CD4-positive, alpha-beta memory T cell (primary cell): ENCODE results near the gene OTX1. TPM values are rescaled to one million over a fixed set of nuclear protein-coding genes. Genes with fewer than 3 reads are reported as not detected.

Experiments
- CTCF ChIA-PET: fragments of 350-600 bp; sonication (Branson Sonifier 250); formaldehyde crosslinking; loops from one replicate; lab custom pipeline; 2021; ENCODE audit warnings: inconsistent platforms; ENCODE audit not compliant: partially characterized antibody; lab: Charles Lee
- POLR2A ChIA-PET: fragments of 350-600 bp; sonication (Branson Sonifier 250); formaldehyde crosslinking; loops from one replicate; lab custom pipeline; 2021; ENCODE audit not compliant: partially characterized antibody; lab: Charles Lee
- DNase-seq, 5 donors: peaks; one replicate each; pipeline versions ENCODE4 v3.0.0 to v3.0.0-alpha.2; 2020 to 2022; ENCODE audit warnings: mixed read lengths in 1 of 5
- H3K27ac ChIP-seq: one replicate; pipeline ENCODE4 v1.7.0; 2013; ENCODE audit warnings: low read depth, low read length
- H3K27me3 ChIP-seq: 2 replicates; pipeline ENCODE4 v1.7.0; 2013; ENCODE audit warnings: mild to moderate bottlenecking, low read length, moderate library complexity; ENCODE audit not compliant: insufficient read depth
- H3K36me3 ChIP-seq: 2 replicates; pipeline ENCODE4 v1.7.0; 2013; ENCODE audit warnings: mild to moderate bottlenecking, low read length, moderate library complexity; ENCODE audit not compliant: insufficient read depth
- H3K4me1 ChIP-seq: 2 replicates; pipeline ENCODE4 v1.7.0; 2013; ENCODE audit warnings: mild to moderate bottlenecking, low read length, moderate library complexity; ENCODE audit not compliant: insufficient read depth
- H3K4me3 ChIP-seq, 2 donors: one replicate each; pipeline ENCODE4 v1.7.0; 2013; ENCODE audit warnings: low read length in 2 of 2, mild to moderate bottlenecking in 1 of 2
- H3K9me3 ChIP-seq, 2 donors: one replicate each; pipeline ENCODE4 v1.7.0; 2013; ENCODE audit warnings: low read length in 2 of 2, control low read depth in 1 of 2; ENCODE audit not compliant: control insufficient read depth in 1 of 2
- H3K27ac Mint-ChIP-seq, 7 donors: one replicate each; pipeline ENCODE4 v1.8.0; 2020 to 2021; ENCODE audit warnings: mixed read lengths in 7 of 7, mild to moderate bottlenecking in 6 of 7, inconsistent platforms in 3 of 7, moderate library complexity in 3 of 7
- H3K27me3 Mint-ChIP-seq, 2 donors: one replicate each; pipeline ENCODE4 v1.8.0; 2020 to 2021; ENCODE audit warnings: mixed read lengths in 2 of 2
- H3K36me3 Mint-ChIP-seq, 2 donors: one replicate each; pipeline ENCODE4 v1.8.0; 2020 to 2021; ENCODE audit warnings: mixed read lengths in 2 of 2, inconsistent platforms in 1 of 2, mild to moderate bottlenecking in 1 of 2
- H3K4me1 Mint-ChIP-seq, 4 donors: one replicate each; pipeline ENCODE4 v1.8.0; 2020 to 2021; ENCODE audit warnings: mixed read lengths in 4 of 4, mild to moderate bottlenecking in 1 of 4
- H3K4me3 Mint-ChIP-seq, 8 donors: one replicate each; pipeline ENCODE4 v1.8.0; 2020 to 2021; ENCODE audit warnings: mixed read lengths in 8 of 8, mild to moderate bottlenecking in 7 of 8, moderate library complexity in 6 of 8, inconsistent platforms in 3 of 8
- H3K9me3 Mint-ChIP-seq, 8 donors: one replicate each; pipeline ENCODE4 v1.8.0; 2020 to 2021; ENCODE audit warnings: mixed read lengths in 8 of 8, mild to moderate bottlenecking in 5 of 8, inconsistent platforms in 3 of 8, moderate library complexity in 1 of 8
- intact Hi-C: fragments of 100-400 bp; cut with micrococcal nuclease; formaldehyde crosslinking; loops from one replicate; pipeline ENCODE4 v1.15.1; 2023
- polyA plus RNA-seq, 2 donors: library from polyadenylated mRNA; unstranded; fragments of 300-500 nt; fragmentation: Illumina TruSeq; gene quantifications; one replicate each; pipeline ENCODE4 v1.2.3, GENCODE V29; 2021
- total RNA-seq, 2 experiments: library from RNA; stranded (reverse); gene quantifications; one replicate each; pipeline ENCODE4 v1.2.3, GENCODE V29; 2021

OTX1 gene
- not detected for total RNA-seq
- not detected for polyA plus RNA-seq

DNA sequence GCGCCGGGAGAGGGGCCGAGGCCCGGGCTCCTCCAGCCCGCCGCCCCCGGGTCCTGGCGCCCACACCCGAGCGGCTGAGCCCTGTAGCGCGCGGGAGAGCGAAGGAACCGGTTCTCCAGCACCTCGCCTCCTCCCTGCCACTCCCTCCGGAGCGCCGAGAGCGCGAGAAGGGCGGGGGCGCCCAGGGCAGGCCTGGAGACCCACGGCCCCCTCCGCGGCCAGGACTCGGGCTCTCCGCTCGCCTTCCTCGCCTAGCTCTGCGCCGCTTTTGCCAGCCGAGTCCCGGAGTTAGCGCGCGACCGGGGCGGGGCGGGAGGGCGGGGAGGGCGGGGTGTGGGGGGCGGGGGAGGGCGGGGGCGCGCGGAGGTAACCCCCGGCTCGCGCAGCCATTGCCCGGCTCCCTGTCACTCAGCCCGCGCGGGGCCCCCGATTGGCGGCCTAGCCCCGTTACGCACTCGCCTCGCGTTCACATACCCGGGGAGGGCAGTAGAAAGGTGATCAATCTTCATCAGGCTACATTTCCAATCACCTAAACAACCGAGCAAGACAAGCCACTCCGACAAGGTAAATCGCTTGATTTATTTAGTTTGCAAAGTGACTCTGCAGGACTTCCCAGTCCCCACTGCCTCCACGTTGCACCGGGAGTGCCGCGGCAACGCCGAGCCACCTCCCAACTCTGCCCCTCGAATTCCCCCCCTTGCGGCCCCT, at the start of gene OTX1:
TSS of gene OTX1 (plus strand) at position 497 of the 708 bp plus-strand sequence. CDS start 2,161 bp downstream, outside the sequence.
- peaks cover 69% of the 10 kb centered on the region for H3K4me1 ChIP-seq
- peak within 1 kb of the TSS; percentile 81 to 92 (median 88) for H3K4me3 Mint-ChIP-seq
- ChIA-PET CTCF (no interaction called here), POLR2A (no interaction called here)
- H3K4me3 ChIP-seq: peak within 1 kb of the TSS; percentile 29 to 41
- H3K4me1 Mint-ChIP-seq: peaks cover 26 to 71% (median 56%) of the 10 kb centered on the region in 4 donors
- intact Hi-C loops: no loop called here
- no peaks in the 10 kb centered on the region for H3K36me3 ChIP-seq
- peaks cover 0 to 10% (median under 1%) of the 10 kb centered on the region in 8 donors for H3K9me3 Mint-ChIP-seq
- peak in 1 of 5 donors; percentile 31 for DNase-seq
- H3K27ac ChIP-seq: no peak within 1 kb of the TSS
- peaks cover 6 to 9% of the 10 kb centered on the region in 2 donors for H3K36me3 Mint-ChIP-seq
- peak within 1 kb of the TSS in 1 of 7 donors; percentile 21 for H3K27ac Mint-ChIP-seq
- no peaks in the 10 kb centered on the region for H3K9me3 ChIP-seq
- peaks cover 19% of the 10 kb centered on the region for H3K27me3 ChIP-seq
- H3K27me3 Mint-ChIP-seq: peaks cover 59 to 64% of the 10 kb centered on the region in 2 donors

DNA sequence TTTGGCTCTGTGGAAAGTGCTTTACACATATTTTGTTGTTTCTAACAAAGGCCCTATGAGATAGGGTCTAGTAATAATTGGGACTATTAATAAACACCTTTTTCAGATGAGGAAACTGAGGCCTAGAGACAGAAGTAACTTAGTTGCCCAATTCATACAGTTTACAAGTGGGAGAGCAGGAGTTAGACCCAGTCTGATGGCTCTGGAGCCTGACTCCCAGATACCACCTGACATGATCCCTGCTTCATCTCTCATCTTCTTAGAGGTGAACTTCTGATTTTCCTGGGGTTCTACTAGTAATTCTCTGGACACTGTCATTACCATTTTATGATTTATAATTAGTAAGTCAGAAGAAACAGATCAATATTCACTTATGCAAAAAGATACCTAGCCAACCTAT, 49.1 kb upstream of the OTX1 start:
- ChIA-PET POLR2A (no interaction called here), CTCF (no interaction called here)
- no peak overlapping the region for H3K4me3 Mint-ChIP-seq
- no peak overlapping the region for H3K27ac Mint-ChIP-seq
- H3K36me3 Mint-ChIP-seq: peaks cover 24 to 48% of the 10 kb centered on the region in 2 donors
- Histone ChIP-seq H3K27me3 (no peaks in the 10 kb centered on the region), H3K4me3 (no peak overlapping the region), H3K4me1 (no peaks in the 10 kb centered on the region), H3K36me3 (peaks cover under 1% of the 10 kb centered on the region), H3K27ac (no peak overlapping the region), H3K9me3 (no peaks in the 10 kb centered on the region)
- no peaks in the 10 kb centered on the region for H3K27me3 Mint-ChIP-seq
- DNase-seq: no peak
- peaks cover 0 to 1% (median 0%) of the 10 kb centered on the region in 4 donors for H3K4me1 Mint-ChIP-seq
- intact Hi-C loops: no loop called here
- no peaks in the 10 kb centered on the region for H3K9me3 Mint-ChIP-seq

DNA sequence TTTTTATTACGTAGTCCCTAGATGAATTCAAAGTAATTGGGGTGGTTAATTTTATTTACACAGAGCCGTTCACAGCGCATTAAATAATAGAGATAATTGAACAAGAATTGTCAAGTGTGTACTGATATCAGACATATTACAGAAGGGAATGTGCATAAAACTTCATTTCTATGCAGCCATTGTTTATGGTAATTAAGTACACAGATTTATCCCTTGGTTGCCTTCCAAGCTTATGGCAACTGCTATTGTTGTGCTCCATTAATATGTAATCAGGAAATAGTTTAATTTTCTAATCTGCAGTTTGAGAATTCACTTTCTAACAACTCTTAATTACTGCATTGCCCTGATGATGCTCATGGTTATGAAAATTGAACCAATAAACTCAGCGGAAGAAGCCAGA, 47.3 kb upstream of the OTX1 start:
- Histone ChIP-seq H3K9me3 (no peaks in the 10 kb centered on the region), H3K27ac (no peak overlapping the region), H3K4me3 (no peak overlapping the region), H3K27me3 (no peaks in the 10 kb centered on the region), H3K36me3 (no peaks in the 10 kb centered on the region), H3K4me1 (no peaks in the 10 kb centered on the region)
- no peaks in the 10 kb centered on the region for H3K4me1 Mint-ChIP-seq
- H3K27ac Mint-ChIP-seq: no peak overlapping the region
- H3K4me3 Mint-ChIP-seq: no peak overlapping the region
- no peak for DNase-seq
- CTCF ChIA-PET: no interaction called here
- no peaks in the 10 kb centered on the region for H3K9me3 Mint-ChIP-seq
- POLR2A ChIA-PET: no interaction called here
- no peaks in the 10 kb centered on the region for H3K27me3 Mint-ChIP-seq
- peaks cover 19 to 41% of the 10 kb centered on the region in 2 donors for H3K36me3 Mint-ChIP-seq
- intact Hi-C loops: no loop called here

DNA sequence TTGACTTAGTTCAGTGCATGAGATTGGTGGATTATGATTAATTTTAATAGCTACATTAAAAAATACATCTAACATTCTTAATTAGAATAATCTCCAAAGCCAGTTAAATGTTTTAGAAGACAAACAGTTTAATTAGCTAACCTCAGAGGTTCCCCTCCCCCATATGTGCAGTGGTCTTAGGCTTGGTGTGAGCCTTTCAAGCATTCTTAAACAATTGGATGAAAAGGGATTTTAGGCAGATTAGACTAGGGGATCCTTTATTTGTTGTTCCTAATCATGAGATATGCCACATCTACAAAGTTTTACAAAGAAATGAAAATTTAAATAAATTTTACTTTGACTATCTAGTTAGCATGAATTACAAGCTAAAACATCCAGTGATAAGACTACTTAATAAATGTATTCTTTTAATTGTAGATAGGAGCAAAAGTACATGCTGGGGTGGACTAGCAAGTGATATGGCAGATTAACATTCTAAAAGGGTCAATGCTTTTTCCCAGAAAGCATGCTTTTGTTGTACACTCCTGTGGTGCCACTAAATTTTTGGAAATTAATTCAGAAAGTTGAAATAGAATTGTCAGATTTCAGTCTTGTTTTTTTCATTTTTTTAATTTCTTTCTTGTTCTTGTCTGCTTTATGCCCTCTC, 42.7 kb upstream of the OTX1 start:
- no peak overlapping the region for H3K4me3 Mint-ChIP-seq
- CTCF ChIA-PET: no interaction called here

DNA sequence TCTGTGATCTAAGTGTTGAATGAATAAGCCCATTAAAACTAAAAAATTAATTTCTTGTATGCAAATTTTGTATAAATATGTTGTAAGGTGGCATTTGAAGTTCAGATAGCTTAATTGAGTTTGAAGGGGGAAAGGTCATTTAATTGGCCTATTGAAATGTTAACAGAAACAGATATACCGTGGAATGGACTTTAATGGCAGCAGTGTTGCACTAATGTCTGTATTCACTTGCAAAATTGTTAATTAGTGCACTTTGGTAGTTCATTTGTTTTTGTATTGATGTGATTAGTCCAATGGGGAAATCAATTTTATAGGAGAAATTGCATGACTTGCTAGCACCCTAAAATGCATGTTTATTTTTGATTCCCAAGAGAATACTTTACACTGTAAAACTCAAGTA, 41.8 kb upstream of the OTX1 start:
- Mint-ChIP-seq H3K4me3 (no peak overlapping the region), H3K9me3 (no peaks in the 10 kb centered on the region), H3K27ac (no peak overlapping the region), H3K36me3 (peaks cover 18 to 30% of the 10 kb centered on the region in 2 donors), H3K4me1 (no peaks in the 10 kb centered on the region), H3K27me3 (no peaks in the 10 kb centered on the region)
- Histone ChIP-seq H3K4me1 (no peaks in the 10 kb centered on the region), H3K27me3 (no peaks in the 10 kb centered on the region), H3K9me3 (no peaks in the 10 kb centered on the region), H3K27ac (no peak overlapping the region), H3K36me3 (no peaks in the 10 kb centered on the region), H3K4me3 (no peak overlapping the region)
- ChIA-PET CTCF (no interaction called here), POLR2A (no interaction called here)
- DNase-seq: no peak
- intact Hi-C loops: no loop called here

More for the DNA sequence above, 42.7 kb upstream of the OTX1 start:
- no peaks in the 10 kb centered on the region for H3K27me3 Mint-ChIP-seq
- H3K4me1 Mint-ChIP-seq: no peaks in the 10 kb centered on the region
- Histone ChIP-seq H3K4me3 (no peak overlapping the region), H3K36me3 (no peaks in the 10 kb centered on the region), H3K27me3 (no peaks in the 10 kb centered on the region), H3K27ac (no peak overlapping the region), H3K4me1 (no peaks in the 10 kb centered on the region), H3K9me3 (no peaks in the 10 kb centered on the region)
- no peak overlapping the region for H3K27ac Mint-ChIP-seq
- no peak for DNase-seq
- H3K9me3 Mint-ChIP-seq: no peaks in the 10 kb centered on the region
- H3K36me3 Mint-ChIP-seq: peaks cover 12 to 26% of the 10 kb centered on the region in 2 donors
- POLR2A ChIA-PET: no interaction called here
- intact Hi-C loops: no loop called here

DNA sequence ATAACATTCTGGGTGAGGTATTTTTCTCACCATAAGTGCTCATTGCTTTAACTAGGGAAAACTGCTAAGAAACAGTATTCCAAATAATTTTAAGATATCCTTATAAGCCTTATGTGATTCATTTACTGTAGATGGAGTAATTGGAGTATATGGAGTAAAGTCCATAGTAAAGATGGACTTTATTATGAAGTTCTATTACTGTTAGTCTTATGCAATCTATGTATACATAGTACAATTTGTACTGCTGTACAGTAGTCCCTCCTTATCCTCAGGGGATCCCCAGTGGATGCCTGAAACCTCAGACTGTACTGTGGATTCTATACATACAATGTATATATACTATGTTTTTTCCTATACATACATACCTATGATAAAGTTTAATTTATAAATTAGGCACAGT, 41.1 kb upstream of the OTX1 start:
- H3K4me3 ChIP-seq: no peak overlapping the region
- H3K27me3 Mint-ChIP-seq: no peaks in the 10 kb centered on the region
- H3K27ac ChIP-seq: no peak overlapping the region
- ChIA-PET CTCF (no interaction called here), POLR2A (no interaction called here)
- H3K27ac Mint-ChIP-seq: no peak overlapping the region
- H3K36me3 ChIP-seq: no peaks in the 10 kb centered on the region
- H3K4me1 Mint-ChIP-seq: no peaks in the 10 kb centered on the region
- no peaks in the 10 kb centered on the region for H3K9me3 ChIP-seq
- no peak overlapping the region for H3K4me3 Mint-ChIP-seq
- H3K27me3 ChIP-seq: no peaks in the 10 kb centered on the region
- H3K36me3 Mint-ChIP-seq: peaks cover 15 to 31% of the 10 kb centered on the region in 2 donors
- no peaks in the 10 kb centered on the region for H3K4me1 ChIP-seq
- no peak for DNase-seq
- no peaks in the 10 kb centered on the region for H3K9me3 Mint-ChIP-seq
- intact Hi-C loops: no loop called here

DNA sequence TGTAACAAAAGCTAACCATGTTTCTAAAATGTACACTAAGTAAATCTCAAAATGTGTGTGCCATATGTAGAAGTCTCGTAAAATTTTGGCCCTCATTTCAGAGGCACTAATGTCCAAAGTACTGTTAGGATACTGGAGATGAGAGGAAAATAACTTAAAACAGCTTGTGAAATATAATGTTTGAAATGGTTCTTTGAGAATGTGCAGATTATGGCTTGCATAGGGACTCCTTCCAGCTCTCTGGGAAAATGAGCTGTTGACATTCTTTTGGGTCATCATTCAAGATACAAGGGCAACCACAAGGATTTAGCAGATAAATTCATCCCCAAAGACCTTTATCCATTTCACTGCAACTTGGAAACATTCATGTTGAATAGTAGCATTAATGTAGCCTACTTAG, 38.1 kb upstream of the OTX1 start:
- no peaks in the 10 kb centered on the region for H3K27me3 Mint-ChIP-seq
- POLR2A ChIA-PET: no interaction called here
- no peaks in the 10 kb centered on the region for H3K4me1 Mint-ChIP-seq
- no peak for DNase-seq
- peaks cover 17 to 24% of the 10 kb centered on the region in 2 donors for H3K36me3 Mint-ChIP-seq
- H3K27me3 ChIP-seq: no peaks in the 10 kb centered on the region
- H3K36me3 ChIP-seq: no peaks in the 10 kb centered on the region
- no peaks in the 10 kb centered on the region for H3K9me3 Mint-ChIP-seq
- intact Hi-C loops: no loop called here
- no peaks in the 10 kb centered on the region for H3K9me3 ChIP-seq
- H3K27ac Mint-ChIP-seq: no peak overlapping the region
- no peaks in the 10 kb centered on the region for H3K4me1 ChIP-seq
- no peak overlapping the region for H3K4me3 ChIP-seq
- H3K4me3 Mint-ChIP-seq: no peak overlapping the region
- H3K27ac ChIP-seq: no peak overlapping the region
- CTCF ChIA-PET: no interaction called here
